GM23338 (cell line): ENCODE results near the gene KCNAB1. TPM values are rescaled to one million over a fixed set of nuclear protein-coding genes. Genes with fewer than 3 reads are reported as not detected.

Experiments used
- ATAC-seq: fragments of 200-7000 bp; cut with Tn5 transposase; 3 replicates; pipeline ENCODE4 v1.9.1; 2020
- DNase-seq: peaks from one replicate; pipeline ENCODE4 v3.0.0-alpha.2; 2015; ENCODE audit warnings: low spot score
- H2AFZ ChIP-seq: fragments of 200-600 bp; sonication (generic); 2 replicates; pipeline ENCODE4 v1.8.0; 2016; ENCODE audit warnings: antibody characterized with exemption, mild to moderate bottlenecking, moderate library complexity
- H3F3A ChIP-seq: fragments of 200-600 bp; sonication (generic); replicated peaks from 2 replicates; pipeline ENCODE4 v1.8.0; 2017; ENCODE audit warnings: antibody characterized with exemption, mixed run types, low read depth
- H3K27ac ChIP-seq: fragments of 200-600 bp; sonication (generic); 2 replicates; pipeline ENCODE4 v1.6.1; 2016; ENCODE audit warnings: low read depth
- H3K27me3 ChIP-seq: fragments of 200-600 bp; sonication (generic); 2 replicates; pipeline ENCODE4 v1.8.0; 2016; ENCODE audit warnings: mild to moderate bottlenecking, mixed run types, moderate library complexity; ENCODE audit not compliant: insufficient read depth
- H3K36me3 ChIP-seq: fragments of 200-600 bp; sonication (generic); 2 replicates; pipeline ENCODE4 v1.8.0; 2016; ENCODE audit warnings: mild to moderate bottlenecking; ENCODE audit not compliant: insufficient read depth
- H3K4me1 ChIP-seq: fragments of 200-600 bp; sonication (generic); 2 replicates; pipeline ENCODE4 v1.8.0; 2016; ENCODE audit warnings: mild to moderate bottlenecking, moderate library complexity; ENCODE audit not compliant: insufficient read depth
- H3K4me2 ChIP-seq: fragments of 200-600 bp; sonication (generic); 2 replicates; pipeline ENCODE4 v1.7.1; 2017; ENCODE audit warnings: mixed run types
- H3K4me3 ChIP-seq: fragments of 200-600 bp; sonication (generic); 2 replicates; pipeline ENCODE4 v1.6.1; 2016; ENCODE audit warnings: mixed run types
- H3K79me2 ChIP-seq: fragments of 200-600 bp; sonication (generic); replicated peaks from 2 replicates; pipeline ENCODE4 v1.8.0; 2017; ENCODE audit warnings: mild to moderate bottlenecking; ENCODE audit not compliant: insufficient read depth
- H3K9me2 ChIP-seq: fragments of 200-600 bp; sonication (generic); 2 replicates; pipeline ENCODE4 v1.8.0; 2017; ENCODE audit not compliant: insufficient read depth
- H4K20me1 ChIP-seq: fragments of 200-600 bp; sonication (generic); replicated peaks from 2 replicates; pipeline ENCODE4 v1.8.0; 2017; ENCODE audit warnings: mild to moderate bottlenecking; ENCODE audit not compliant: insufficient read depth
- H3K27ac Mint-ChIP-seq: 2 replicates; pipeline ENCODE4 v1.8.0; 2020; ENCODE audit warnings: inconsistent platforms, mild to moderate bottlenecking, moderate library complexity, mixed read lengths
- H3K27me3 Mint-ChIP-seq: 3 replicates; pipeline ENCODE4 v1.8.0; 2022; ENCODE audit warnings: low read depth, mild to moderate bottlenecking, moderate library complexity, mixed read lengths, inconsistent platforms; ENCODE audit not compliant: insufficient read depth, poor library complexity
- H3K36me3 Mint-ChIP-seq: 3 replicates; pipeline ENCODE4 v1.8.0; 2021; ENCODE audit warnings: low read depth, mild to moderate bottlenecking, inconsistent platforms, moderate library complexity, mixed read lengths
- H3K4me1 Mint-ChIP-seq: 3 replicates; pipeline ENCODE4 v1.8.0; 2020; ENCODE audit warnings: mild to moderate bottlenecking, inconsistent platforms, mixed read lengths
- H3K4me3 Mint-ChIP-seq: 3 replicates; pipeline ENCODE4 v1.8.0; 2021; ENCODE audit warnings: moderate library complexity, mild to moderate bottlenecking, inconsistent platforms, mixed read lengths
- H3K9me3 Mint-ChIP-seq: 3 replicates; pipeline ENCODE4 v1.8.0; 2020; ENCODE audit warnings: moderate library complexity, mild to moderate bottlenecking, inconsistent platforms, mixed read lengths
- EZH2phosphoT487 ChIP-seq: fragments of 200-600 bp; sonication (generic); IDR thresholded peaks from one replicate; pipeline ENCODE4 v1.8.1; 2018; ENCODE audit warnings: antibody characterized with exemption; ENCODE audit not compliant: unreplicated experiment
- JUNB ChIP-seq: IDR thresholded peaks from one replicate; pipeline ENCODE4 v1.6.1; 2016; ENCODE audit warnings: antibody characterized with exemption; ENCODE audit not compliant: unreplicated experiment
- ZNF114 ChIP-seq: fragments of 250-450 bp; sonication (Bioruptor Pico); IDR thresholded peaks from 2 replicates; pipeline ENCODE4 v1.5.0; 2020; ENCODE audit warnings: mild to moderate bottlenecking, moderate library complexity
- ZNF331 ChIP-seq: fragments of 250-450 bp; sonication (Bioruptor Pico); IDR thresholded peaks from 2 replicates; pipeline ENCODE4 v1.5.0; 2020; ENCODE audit warnings: low read depth, mild to moderate bottlenecking, moderate library complexity
- polyA plus RNA-seq: library from polyadenylated mRNA; unstranded; fragments of >200 nt; fragmentation: Nextera tagmentation; extraction: Ambion mirVana; gene quantifications from 2 replicates; pipeline ENCODE4 v1.2.1, GENCODE V29; 2016
- total RNA-seq: library from RNA; depleted of rRNA; stranded (reverse); fragments of >200 nt; shearing (Covaris generic); gene quantifications from 2 replicates; pipeline ENCODE4 v1.2.3, GENCODE V29; 2014
- TF ChIP-seq, protein P1 (sequence below): fragments of 250-450 bp; sonication (Bioruptor Pico); IDR thresholded peaks from 2 replicates; pipeline ENCODE4 v1.5.0; 2020; ENCODE audit warnings: mild to moderate bottlenecking, moderate library complexity

The KCNAB1 gene
- total and polyA plus RNA-seq, 2 experiments from 2014 or later = 0.69 to 2.6 TPM

DNA sequence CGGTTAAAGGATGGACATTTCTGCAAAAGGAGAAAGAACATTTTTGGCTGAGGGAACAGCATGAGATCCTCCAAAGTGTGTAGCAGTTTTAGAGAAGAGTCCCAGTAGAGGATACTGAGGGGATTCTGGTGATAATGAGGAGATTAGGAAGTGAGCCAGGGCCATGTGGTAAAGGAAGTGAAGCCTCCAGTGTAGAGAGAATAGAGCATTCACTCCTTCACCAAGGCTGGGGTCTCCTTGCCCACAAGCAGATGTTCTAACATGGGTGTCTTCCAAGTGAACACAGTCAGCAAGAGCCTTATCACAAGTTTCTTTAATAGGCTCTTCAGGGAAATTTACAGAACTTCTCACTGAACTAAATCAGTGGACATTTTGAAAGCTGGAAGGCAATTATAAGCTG is 260.9 kb downstream of the KCNAB1 start:
- no peaks in the 10 kb centered on the region for H3K27me3 ChIP-seq
- no peaks in the 10 kb centered on the region for H3K79me2 ChIP-seq
- H3K27ac Mint-ChIP-seq = no peak overlapping the region
- no peaks in the 10 kb centered on the region for H3K36me3 Mint-ChIP-seq
- peaks cover under 1% of the 10 kb centered on the region; the same call in 1 of the 2 replicates for H3K9me2 ChIP-seq
- H3K27ac ChIP-seq = no peak overlapping the region
- DNase-seq (no peak), ATAC-seq (no peak)
- H3K4me1 Mint-ChIP-seq = peaks cover 3% of the 10 kb centered on the region; the same call in 1 of the 3 replicates
- H3K36me3 ChIP-seq = no peaks in the 10 kb centered on the region
- TF ChIP-seq EZH2phosphoT487 = no peak
- no peak for TF ChIP-seq JUNB
- no peak for TF ChIP-seq ZNF114 (CRISPR knock-in tag)
- TF ChIP-seq, protein P1, sequence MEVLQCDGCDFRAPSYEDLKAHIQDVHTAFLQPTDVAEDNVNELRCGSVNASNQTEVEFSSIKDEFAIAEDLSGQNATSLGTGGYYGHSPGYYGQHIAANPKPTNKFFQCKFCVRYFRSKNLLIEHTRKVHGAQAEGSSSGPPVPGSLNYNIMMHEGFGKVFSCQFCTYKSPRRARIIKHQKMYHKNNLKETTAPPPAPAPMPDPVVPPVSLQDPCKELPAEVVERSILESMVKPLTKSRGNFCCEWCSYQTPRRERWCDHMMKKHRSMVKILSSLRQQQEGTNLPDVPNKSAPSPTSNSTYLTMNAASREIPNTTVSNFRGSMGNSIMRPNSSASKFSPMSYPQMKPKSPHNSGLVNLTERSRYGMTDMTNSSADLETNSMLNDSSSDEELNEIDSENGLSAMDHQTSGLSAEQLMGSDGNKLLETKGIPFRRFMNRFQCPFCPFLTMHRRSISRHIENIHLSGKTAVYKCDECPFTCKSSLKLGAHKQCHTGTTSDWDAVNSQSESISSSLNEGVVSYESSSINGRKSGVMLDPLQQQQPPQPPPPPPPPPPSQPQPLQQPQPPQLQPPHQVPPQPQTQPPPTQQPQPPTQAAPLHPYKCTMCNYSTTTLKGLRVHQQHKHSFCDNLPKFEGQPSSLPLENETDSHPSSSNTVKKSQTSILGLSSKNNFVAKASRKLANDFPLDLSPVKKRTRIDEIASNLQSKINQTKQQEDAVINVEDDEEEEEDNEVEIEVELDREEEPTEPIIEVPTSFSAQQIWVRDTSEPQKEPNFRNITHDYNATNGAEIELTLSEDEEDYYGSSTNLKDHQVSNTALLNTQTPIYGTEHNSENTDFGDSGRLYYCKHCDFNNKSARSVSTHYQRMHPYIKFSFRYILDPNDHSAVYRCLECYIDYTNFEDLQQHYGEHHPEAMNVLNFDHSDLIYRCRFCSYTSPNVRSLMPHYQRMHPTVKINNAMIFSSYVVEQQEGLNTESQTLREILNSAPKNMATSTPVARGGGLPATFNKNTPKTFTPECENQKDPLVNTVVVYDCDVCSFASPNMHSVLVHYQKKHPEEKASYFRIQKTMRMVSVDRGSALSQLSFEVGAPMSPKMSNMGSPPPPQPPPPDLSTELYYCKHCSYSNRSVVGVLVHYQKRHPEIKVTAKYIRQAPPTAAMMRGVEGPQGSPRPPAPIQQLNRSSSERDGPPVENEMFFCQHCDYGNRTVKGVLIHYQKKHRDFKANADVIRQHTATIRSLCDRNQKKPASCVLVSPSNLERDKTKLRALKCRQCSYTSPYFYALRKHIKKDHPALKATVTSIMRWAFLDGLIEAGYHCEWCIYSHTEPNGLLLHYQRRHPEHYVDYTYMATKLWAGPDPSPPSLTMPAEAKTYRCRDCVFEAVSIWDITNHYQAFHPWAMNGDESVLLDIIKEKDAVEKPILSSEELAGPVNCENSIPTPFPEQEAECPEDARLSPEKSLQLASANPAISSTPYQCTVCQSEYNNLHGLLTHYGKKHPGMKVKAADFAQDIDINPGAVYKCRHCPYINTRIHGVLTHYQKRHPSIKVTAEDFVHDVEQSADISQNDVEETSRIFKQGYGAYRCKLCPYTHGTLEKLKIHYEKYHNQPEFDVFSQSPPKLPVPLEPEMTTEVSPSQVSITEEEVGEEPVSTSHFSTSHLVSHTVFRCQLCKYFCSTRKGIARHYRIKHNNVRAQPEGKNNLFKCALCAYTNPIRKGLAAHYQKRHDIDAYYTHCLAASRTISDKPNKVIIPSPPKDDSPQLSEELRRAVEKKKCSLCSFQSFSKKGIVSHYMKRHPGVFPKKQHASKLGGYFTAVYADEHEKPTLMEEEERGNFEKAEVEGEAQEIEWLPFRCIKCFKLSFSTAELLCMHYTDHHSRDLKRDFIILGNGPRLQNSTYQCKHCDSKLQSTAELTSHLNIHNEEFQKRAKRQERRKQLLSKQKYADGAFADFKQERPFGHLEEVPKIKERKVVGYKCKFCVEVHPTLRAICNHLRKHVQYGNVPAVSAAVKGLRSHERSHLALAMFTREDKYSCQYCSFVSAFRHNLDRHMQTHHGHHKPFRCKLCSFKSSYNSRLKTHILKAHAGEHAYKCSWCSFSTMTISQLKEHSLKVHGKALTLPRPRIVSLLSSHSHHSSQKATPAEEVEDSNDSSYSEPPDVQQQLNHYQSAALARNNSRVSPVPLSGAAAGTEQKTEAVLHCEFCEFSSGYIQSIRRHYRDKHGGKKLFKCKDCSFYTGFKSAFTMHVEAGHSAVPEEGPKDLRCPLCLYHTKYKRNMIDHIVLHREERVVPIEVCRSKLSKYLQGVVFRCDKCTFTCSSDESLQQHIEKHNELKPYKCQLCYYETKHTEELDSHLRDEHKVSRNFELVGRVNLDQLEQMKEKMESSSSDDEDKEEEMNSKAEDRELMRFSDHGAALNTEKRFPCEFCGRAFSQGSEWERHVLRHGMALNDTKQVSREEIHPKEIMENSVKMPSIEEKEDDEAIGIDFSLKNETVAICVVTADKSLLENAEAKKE (CRISPR knock-in tag) = no peak
- TF ChIP-seq ZNF331 (CRISPR knock-in tag) = no peak
- peaks cover 7% of the 10 kb centered on the region for H3K27me3 Mint-ChIP-seq
- H3K4me3 ChIP-seq = no peak overlapping the region
- no peak overlapping the region for H3K4me3 Mint-ChIP-seq
- no peaks in the 10 kb centered on the region for H3F3A ChIP-seq
- H3K4me1 ChIP-seq = 0 out of 2 replicates have a peak, but pooled peaks cover 5% of the 10 kb centered on the region
- H3K9me3 Mint-ChIP-seq = no peaks in the 10 kb centered on the region
- H2AFZ ChIP-seq = no peak overlapping the region
- H4K20me1 ChIP-seq = no peaks in the 10 kb centered on the region
- H3K4me2 ChIP-seq = no peak overlapping the region
